Measurements from ENCODE around the gene RAB12. TPM values are rescaled to one million over a fixed set of nuclear protein-coding genes. Genes with fewer than 3 reads are reported as not detected.

Gene RAB12
- total and polyA plus RNA-seq, 2 of the 13 experiments (the other 11 are each of a cell fraction or from before 2014, with no cell fraction given), result 9.5 to 25.3 TPM

GRCh38 chr18:8609659-8610458 lies 622 bp downstream of the RAB12 start (continued):
- TF ChIP-seq ZSCAN22 (CRISPR knock-in tag; IDR thresholded peaks at IDR 0.05) (no peak), ZSCAN20 (CRISPR knock-in tag; IDR thresholded peaks at IDR 0.05; ENCODE audit: borderline replicate concordance) (no peak), KDM3A (CRISPR knock-in tag; IDR thresholded peaks at IDR 0.05; ENCODE audit: low read depth) (0 out of 2 replicates have a peak, but pooled peaks have one; percentile 14), RBFOX2 (IDR thresholded peaks at IDR 0.05; ENCODE audit: low read depth, low read length) (peak; percentile 65), ZNF205 (CRISPR knock-in tag; IDR thresholded peaks at IDR 0.05) (no peak), HMG20B (CRISPR knock-in tag; conservative IDR thresholded peaks at IDR 0.05) (no peak), JUND (CRISPR knock-in tag; IDR thresholded peaks at IDR 0.05) (no peak), MBNL3 (CRISPR knock-in tag; conservative IDR thresholded peaks at IDR 0.05) (no peak), PAF1 (CRISPR knock-in tag; IDR thresholded peaks at IDR 0.05) (no peak), ZNF800 (CRISPR knock-in tag; IDR thresholded peaks at IDR 0.05) (peak; percentile 31; the same call in 1 of the 2 replicates), NFIC (IDR thresholded peaks at IDR 0.05; ENCODE audit: low read length) (no peak), ZBTB14 (CRISPR knock-in tag; IDR thresholded peaks at IDR 0.05) (no peak), KLF12 (CRISPR knock-in tag; IDR thresholded peaks at IDR 0.05; ENCODE audit: borderline replicate concordance) (no peak), MED8 (CRISPR knock-in tag; IDR thresholded peaks at IDR 0.05; ENCODE audit: insufficient replicate concordance) (no peak), KLF16 (CRISPR knock-in tag; IDR thresholded peaks at IDR 0.05) (no peak), ZNF337 (CRISPR knock-in tag; IDR thresholded peaks at IDR 0.05; ENCODE audit: borderline replicate concordance, low read depth) (no peak), DDIT3 (CRISPR knock-in tag; IDR thresholded peaks at IDR 0.05) (no peak), AHDC1 (CRISPR knock-in tag; IDR thresholded peaks at IDR 0.05; ENCODE audit: borderline replicate concordance) (0 out of 2 replicates have a peak, but pooled peaks have one; percentile 18)

Data from HepG2 (cell line).